Measurements from ENCODE around the gene NCK2.

DNA sequence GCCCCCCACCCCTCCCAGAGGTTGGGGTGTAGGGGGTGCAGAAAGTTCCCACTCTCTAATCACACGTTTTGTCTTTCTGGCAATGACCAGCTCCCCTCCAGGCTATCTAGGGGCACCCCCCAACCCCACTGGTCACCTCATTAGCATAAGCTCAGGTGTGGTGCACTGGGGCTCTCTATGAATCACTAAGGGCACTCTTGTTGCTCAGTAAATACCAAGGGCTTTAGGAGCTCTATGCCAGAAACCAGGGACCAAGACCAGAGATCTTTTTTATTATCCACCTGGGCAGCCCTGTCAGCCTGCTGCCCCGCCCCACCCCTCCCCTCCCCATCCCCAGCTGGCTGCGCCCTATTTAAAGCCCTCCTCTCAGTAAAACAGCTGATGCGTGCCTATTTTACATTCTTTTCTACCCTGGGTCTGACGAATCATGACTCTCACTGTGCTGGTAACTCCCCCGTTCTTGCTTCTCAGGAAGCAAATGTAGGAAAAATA lies 24.3 kb downstream of the NCK2 start:
- no peak for TF ChIP-seq EZH2 (IDR thresholded peaks at IDR 0.05; ENCODE audit: borderline replicate concordance, low read length)
- TF ChIP-seq, protein P1, sequence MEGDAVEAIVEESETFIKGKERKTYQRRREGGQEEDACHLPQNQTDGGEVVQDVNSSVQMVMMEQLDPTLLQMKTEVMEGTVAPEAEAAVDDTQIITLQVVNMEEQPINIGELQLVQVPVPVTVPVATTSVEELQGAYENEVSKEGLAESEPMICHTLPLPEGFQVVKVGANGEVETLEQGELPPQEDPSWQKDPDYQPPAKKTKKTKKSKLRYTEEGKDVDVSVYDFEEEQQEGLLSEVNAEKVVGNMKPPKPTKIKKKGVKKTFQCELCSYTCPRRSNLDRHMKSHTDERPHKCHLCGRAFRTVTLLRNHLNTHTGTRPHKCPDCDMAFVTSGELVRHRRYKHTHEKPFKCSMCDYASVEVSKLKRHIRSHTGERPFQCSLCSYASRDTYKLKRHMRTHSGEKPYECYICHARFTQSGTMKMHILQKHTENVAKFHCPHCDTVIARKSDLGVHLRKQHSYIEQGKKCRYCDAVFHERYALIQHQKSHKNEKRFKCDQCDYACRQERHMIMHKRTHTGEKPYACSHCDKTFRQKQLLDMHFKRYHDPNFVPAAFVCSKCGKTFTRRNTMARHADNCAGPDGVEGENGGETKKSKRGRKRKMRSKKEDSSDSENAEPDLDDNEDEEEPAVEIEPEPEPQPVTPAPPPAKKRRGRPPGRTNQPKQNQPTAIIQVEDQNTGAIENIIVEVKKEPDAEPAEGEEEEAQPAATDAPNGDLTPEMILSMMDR (IDR thresholded peaks at IDR 0.05; ENCODE audit: low read length): no peak
